GM12892 (cell line): ENCODE measurements around the gene ZFYVE19.
"Not testable (repeated sequence)": the region's sequence is repeated elsewhere in the genome, so short reads cannot be mapped to it uniquely, and the experiment has no call there.

Source experiments
- DNase-seq: peaks from one replicate; pipeline ENCODE4 v3.0.0; 2011; ENCODE audit not compliant: insufficient read length
- FAIRE-seq: peaks from 2 replicates; lab custom pipeline; 2011; peaks lifted over from hg19 to GRCh38; lab: Jason Lieb, UNC
- POLR2A ChIP-seq: IDR thresholded peaks from 2 replicates; pipeline ENCODE4 v1.6.1; 2011; ENCODE audit warnings: low read depth, low read length, control low read depth
- POLR2AphosphoS5 ChIP-seq: IDR thresholded peaks from 2 replicates; pipeline ENCODE4 v1.6.1; 2011; ENCODE audit warnings: low read depth, low read length, control low read depth
- TAF1 ChIP-seq: IDR thresholded peaks from 2 replicates; pipeline ENCODE4 v1.6.1; 2011; ENCODE audit warnings: low read depth, mild to moderate bottlenecking, control low read depth, low read length, borderline replicate concordance

The ZFYVE19 gene

DNA sequence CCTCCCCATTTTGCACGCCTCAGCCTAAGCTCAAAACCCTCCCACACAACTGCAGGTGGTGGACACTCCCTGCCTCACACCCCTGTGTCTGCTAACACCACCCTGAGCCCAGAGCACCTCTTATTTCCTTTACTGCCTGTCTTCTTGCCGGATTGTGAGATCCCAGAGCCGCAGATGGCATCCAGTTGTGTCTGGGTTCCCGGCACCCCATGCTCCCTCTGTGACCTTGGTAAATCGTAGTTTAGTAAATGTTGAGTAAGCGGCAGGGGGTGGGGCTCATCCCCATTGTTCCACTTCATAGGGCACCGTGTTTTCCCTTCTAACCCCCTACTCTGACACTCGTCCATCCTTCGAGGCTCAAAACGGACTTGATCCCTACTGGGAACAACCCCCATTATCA, 51.8 kb downstream of the ZFYVE19 start:
- no peak for TF ChIP-seq TAF1
- DNase-seq (no peak), FAIRE-seq (peak; percentile 44)

GRCh38 chr15:40859206-40859851, 52.4 kb downstream of the ZFYVE19 start:
- FAIRE-seq = peak; percentile 89

GRCh38 chr15:40861147-40861546, 54.3 kb downstream of the ZFYVE19 start:
- FAIRE-seq = not testable (repeated sequence)

More at GRCh38 chr15:40859206-40859851, 52.4 kb downstream of the ZFYVE19 start:
- TF ChIP-seq POLR2A = no peak
- TF ChIP-seq POLR2AphosphoS5 = no peak
- no peak for TF ChIP-seq TAF1
- DNase-seq = peak; percentile 75

DNA sequence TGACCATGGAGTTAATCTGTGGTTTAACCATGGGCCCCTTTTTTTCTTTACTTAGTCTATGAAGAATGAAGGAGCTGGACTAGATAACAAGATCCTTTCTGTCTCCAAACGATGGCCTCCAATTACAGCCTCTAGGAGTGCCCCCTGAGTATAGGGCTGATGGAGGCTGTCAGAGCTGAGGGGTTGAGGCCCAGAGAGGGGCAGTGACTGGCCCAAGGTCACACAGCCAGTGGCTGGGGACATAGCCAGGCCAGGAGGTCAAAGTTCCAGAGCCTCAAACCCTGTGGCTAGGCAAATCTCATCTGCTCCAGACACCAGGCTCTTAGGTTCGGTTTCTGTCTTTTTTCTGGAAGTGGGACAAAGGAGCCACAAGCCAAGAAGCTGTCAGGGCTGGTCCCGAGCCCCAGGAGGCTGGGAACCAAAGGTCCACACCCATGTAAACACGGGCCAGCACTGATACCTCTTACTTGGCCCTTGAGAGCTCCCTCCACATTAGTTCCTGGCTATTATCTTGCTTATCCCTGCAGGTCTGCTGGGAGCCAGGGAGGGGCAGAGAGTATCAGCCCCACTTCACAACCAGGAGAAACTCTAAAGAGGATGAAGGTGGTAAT, 56.9 kb downstream of the ZFYVE19 start:
- no peak for FAIRE-seq

More at GRCh38 chr15:40861147-40861546, 54.3 kb downstream of the ZFYVE19 start:
- DNase-seq = not testable (repeated sequence)

More for the DNA sequence above, 56.9 kb downstream of the ZFYVE19 start:
- TF ChIP-seq POLR2A = no peak
- no peak for TF ChIP-seq TAF1
- TF ChIP-seq POLR2AphosphoS5 = no peak
- DNase-seq = no peak
